OCI-LY7 (cell line): Measurements from ENCODE around the gene SHISA2.

Source experiments
- EZH2phosphoT487 ChIP-seq: fragments of 200-600 bp; sonication (generic); IDR thresholded peaks from 2 replicates; pipeline ENCODE4 v1.6.1; 2018; ENCODE audit warnings: low read depth, borderline replicate concordance, mild to moderate bottlenecking, mixed run types, antibody characterized with exemption, low read length, moderate library complexity, mixed read lengths
- TF ChIP-seq, protein P1 (sequence below): fragments of 200-600 bp; sonication (generic); conservative IDR thresholded peaks from 2 replicates; pipeline ENCODE4 v1.5.1; 2014; ENCODE audit warnings: mild to moderate bottlenecking, antibody characterized with exemption, low read length, moderate library complexity, mixed read lengths

DNA sequence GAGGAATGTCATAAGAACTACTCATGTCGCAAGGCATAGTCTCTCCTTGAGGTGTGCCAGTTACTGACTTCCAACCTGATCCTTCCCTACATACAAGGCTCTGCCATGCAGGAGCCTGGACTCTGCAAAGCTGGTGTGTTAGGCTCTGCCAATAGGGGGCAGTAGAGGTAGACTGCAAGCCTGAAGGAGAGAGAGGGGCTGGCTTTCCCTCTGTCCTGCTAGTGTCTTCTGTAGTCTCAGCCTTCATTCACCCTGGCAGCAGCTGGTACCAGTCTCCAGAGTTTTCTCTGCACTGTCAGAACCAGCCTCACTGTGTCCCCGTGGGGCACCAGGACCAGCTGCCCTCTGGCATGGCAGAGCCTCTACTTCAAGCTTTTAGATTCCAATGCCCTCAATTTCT lies 14.5 kb downstream of the SHISA2 start:
- TF ChIP-seq, protein P1, sequence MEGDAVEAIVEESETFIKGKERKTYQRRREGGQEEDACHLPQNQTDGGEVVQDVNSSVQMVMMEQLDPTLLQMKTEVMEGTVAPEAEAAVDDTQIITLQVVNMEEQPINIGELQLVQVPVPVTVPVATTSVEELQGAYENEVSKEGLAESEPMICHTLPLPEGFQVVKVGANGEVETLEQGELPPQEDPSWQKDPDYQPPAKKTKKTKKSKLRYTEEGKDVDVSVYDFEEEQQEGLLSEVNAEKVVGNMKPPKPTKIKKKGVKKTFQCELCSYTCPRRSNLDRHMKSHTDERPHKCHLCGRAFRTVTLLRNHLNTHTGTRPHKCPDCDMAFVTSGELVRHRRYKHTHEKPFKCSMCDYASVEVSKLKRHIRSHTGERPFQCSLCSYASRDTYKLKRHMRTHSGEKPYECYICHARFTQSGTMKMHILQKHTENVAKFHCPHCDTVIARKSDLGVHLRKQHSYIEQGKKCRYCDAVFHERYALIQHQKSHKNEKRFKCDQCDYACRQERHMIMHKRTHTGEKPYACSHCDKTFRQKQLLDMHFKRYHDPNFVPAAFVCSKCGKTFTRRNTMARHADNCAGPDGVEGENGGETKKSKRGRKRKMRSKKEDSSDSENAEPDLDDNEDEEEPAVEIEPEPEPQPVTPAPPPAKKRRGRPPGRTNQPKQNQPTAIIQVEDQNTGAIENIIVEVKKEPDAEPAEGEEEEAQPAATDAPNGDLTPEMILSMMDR, result peak; percentile 74
- no peak for TF ChIP-seq EZH2phosphoT487
